NCI-H187 treated with DMSO at 0.1 percent for 48 hours (cell line): Measurements from ENCODE around the gene CCDC142.

Experiments used
- DNase-seq: peaks from one replicate; lab custom pipeline; 2025; lab: John Stamatoyannopoulos, UW

The CCDC142 gene, protein sequence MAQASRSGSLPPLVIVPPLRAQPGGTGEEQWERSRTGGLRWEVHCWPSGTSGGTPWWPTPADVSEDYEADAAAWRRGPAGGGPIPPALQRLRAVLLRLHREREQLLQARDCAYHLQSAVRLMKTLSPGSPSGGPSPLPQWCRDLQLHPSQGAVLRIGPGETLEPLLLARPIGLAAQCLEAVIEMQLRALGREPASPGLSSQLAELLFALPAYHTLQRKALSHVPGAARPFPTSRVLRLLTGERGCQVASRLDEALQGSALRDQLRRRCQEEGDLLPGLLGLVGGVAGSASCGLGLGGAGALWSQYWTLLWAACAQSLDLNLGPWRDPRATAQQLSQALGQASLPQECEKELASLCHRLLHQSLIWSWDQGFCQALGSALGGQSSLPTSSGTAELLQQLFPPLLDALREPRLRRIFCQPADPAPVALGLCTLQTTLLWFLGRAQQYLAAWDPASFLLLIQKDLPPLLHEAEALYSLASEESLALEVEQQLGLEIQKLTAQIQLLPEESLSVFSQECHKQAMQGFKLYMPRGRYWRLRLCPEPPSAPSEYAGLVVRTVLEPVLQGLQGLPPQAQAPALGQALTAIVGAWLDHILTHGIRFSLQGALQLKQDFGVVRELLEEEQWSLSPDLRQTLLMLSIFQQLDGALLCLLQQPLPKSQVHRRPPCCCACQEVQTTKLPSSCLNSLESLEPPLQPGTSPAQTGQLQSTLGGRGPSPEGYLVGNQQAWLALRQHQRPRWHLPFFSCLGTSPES

DNA sequence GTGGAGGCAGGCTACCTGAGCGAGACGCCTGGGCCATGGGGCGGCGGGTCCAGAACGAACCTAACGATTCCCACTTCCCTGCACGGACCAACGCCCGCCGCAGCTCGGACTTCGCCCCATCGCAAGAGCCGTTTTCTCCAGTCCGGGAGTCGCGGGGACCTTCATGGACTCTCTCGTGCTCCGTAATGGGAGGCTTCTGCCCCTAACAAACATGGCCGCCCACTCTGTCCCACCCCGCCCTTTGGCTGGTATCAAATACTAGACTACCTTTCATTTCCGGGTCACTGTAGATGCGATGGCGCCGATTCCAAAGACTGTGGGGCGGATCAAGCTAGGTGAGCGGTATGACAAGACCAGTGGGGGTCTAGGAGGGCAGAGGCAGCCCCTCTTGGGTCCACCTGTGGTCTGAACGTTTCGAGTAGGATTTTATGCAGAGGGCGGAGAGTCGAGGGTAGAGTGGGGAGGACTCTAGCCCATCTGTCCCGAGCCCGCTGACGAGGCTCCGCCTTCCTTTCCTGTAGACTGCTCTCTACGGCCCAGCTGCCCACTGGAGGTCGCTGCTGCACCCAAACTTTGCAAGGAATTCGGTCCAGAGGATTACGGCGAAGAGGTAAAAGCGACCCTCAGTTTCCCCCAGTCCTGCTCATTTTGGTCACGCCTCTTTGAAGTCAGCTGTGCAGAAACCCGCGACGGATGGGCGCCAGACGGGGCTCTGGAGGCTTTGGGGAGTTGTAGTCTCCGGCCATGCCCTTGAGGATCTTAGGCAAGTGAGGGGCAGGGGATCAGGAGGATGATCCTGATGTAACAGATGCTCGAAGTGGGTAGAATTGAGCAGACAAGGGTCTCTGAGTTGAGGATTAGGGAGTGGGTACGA is at the start of gene CCDC142, which contains the start of gene TTC31:
TSS of gene CCDC142 (minus strand) at position 198 of the 874 bp plus-strand sequence. CDS start at position 37, 161 bp downstream.
TSS of gene TTC31 (plus strand) at position 281 of the 874 bp plus-strand sequence. CDS start at position 296, 15 bp downstream.
- peak; percentile 56 for DNase-seq

DNA sequence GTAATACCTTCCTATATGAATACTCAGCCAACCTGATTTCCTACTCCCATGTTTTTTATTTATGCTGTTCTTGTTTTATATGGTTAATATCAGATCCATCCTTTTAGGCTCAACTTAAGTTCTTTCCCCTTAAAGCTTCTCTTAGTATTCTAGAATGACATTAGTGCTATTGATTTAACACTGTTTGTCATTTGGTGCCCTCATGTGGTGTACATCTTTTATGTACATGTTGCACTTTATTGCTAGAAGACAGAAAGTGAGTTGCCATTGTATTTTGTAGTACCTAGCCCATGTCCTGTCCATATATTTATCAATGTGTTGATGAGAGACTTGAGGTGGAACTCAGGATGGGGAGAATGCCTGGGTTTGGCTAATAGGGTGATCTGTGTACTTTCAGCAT is 49.4 kb upstream of the CCDC142 start:
- no peak for DNase-seq

DNA sequence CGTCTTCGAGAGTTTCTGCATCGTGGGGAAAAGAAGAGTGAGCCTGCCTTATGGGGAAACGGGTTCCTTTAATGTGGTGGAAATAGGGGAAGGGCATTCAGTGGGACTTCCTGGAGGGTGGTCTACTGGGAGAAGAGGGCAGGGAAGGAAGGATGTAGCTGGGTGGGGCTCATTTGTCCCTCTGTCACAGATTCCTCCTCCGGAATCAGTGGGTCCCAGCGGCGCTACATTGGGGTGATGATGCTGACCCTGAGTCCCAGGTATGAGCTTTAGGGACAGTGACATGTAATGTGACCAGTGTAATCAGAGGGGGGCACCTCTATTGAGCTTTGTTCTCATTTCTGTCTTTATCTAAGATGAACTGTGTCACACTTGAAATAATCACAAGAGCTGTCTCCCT is 48.9 kb upstream of the CCDC142 start:
- no peak for DNase-seq

DNA sequence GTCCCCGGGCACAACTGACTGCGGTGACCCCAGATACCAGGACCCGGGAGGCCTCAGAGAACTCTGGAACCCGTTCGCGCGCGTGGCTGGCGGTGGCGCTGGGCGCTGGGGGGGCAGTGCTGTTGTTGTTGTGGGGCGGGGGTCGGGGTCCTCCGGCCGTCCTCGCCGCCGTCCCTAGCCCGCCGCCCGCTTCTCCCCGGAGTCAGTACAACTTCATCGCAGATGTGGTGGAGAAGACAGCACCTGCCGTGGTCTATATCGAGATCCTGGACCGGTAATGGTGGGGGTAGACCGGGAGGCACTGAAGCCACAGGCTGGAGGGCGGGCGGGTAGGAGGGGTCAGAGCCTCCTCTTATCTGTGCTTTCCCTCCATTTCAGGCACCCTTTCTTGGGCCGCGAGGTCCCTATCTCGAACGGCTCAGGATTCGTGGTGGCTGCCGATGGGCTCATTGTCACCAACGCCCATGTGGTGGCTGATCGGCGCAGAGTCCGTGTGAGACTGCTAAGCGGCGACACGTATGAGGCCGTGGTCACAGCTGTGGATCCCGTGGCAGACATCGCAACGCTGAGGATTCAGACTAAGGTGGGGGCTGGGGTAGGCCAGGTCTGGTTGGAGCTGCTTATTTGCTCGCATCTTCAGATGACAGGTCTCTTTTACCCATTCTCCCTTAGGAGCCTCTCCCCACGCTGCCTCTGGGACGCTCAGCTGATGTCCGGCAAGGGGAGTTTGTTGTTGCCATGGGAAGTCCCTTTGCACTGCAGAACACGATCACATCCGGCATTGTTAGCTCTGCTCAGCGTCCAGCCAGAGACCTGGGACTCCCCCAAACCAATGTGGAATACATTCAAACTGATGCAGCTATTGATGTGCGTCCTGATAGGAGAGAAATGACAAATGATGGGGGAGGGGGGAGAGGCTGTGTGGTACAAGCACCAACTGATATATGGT is 47.7 kb upstream of the CCDC142 start:
- no peak for DNase-seq

DNA sequence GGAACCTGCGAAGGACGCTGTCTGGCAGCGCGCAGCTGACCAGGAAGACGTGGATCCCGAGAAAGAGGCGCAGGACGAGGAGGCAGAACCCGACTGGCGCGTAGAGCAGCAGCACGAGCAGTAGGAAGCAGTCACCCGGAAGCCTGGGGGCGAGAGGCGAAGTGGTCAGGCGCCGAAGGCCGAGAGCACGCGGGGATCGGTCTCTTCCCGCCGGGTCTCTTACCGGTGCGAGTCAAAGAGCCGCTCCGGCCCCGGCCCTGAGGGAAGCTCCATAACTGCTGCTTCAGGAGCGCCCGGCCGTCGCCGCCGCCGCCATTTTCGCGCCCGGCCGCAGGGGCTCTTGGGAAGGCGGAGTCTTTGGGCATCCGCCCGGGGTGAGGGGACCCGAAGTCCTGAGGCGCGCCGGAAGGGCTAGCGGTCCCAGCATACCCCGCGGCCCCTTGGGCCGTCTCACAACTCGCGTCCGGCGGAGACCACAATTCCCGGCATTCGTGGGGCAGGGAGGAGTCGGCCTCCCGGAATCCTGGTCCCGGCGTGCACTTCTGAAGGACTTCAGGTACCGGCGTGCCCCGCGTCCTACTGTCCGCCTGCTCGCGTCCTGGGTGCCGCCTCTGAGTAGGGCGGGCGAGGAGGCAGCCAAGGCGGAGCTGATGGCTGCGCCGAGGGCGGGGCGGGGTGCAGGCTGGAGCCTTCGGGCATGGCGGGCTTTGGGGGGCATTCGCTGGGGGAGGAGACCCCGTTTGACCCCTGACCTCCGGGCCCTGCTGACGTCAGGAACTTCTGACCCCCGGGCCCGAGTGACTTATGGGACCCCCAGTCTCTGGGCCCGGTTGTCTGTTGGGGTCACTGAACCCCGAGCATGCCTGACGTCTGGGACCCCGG is 46.8 kb upstream of the CCDC142 start, which contains the start of the genes AUP1 and HTRA2:
TSS of gene AUP1 (minus strand) at position 350 of the 882 bp plus-strand sequence. CDS start at position 273, 77 bp downstream.
TSS of gene HTRA2 (plus strand) at position 577 of the 882 bp plus-strand sequence. CDS start at position 651, 74 bp downstream.
- DNase-seq, result peak; percentile 55

DNA sequence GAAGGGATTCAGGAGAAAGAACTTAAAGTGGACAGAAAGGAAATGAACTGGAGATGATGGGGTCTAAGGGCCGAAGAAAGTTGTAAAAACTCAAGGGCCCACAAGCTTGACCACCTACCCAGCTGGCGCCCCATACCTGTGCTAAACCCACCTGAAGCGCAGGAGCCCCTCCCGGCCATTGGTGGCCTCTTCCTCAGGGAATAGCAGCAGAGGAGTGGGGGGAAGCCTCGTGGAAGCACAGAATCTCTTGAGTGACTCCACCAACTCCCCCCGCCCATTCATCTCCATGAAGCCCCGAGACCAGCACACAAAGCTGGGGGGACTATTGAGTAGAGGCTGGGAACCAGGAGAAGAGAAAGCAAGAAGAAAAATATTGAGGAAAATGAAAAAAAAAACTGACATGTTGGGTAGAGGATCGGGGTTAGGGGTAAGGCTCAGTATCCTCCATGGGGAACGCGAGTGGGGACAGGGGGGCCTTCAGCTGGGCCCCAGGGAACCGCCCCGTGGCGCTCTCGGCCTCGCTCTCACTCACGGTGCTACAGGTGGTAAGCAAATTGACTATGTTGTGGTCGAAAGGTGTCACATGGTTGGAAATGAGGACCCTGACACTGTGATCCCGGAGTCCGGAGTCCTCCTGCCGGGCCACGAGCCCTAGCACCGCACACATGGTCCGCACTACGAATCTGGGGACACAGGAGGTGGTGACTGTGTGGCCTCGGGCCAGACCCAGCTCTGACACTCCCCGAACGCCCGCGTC is 46.0 kb upstream of the CCDC142 start:
- DNase-seq, result no peak

DNA sequence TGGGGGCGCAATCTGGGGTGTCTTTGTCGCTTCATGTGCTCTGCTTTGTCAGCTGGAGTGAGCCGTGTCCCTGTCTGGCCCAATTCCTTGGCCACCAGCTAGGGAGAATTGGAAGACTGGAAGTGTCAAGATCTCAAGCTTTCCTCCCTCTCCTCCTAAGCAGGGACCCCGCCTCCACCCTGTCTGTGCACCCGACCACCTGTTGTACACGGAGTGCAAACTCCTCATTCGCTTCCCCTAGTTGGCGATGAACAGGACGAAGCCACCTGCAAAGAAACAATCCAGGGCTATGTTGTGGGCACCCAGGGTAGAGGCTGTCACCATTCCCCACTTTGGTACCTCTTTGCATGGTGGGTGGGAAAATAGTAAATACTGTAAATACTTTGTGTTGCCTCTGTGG is 44.9 kb upstream of the CCDC142 start:
- no peak for DNase-seq

DNA sequence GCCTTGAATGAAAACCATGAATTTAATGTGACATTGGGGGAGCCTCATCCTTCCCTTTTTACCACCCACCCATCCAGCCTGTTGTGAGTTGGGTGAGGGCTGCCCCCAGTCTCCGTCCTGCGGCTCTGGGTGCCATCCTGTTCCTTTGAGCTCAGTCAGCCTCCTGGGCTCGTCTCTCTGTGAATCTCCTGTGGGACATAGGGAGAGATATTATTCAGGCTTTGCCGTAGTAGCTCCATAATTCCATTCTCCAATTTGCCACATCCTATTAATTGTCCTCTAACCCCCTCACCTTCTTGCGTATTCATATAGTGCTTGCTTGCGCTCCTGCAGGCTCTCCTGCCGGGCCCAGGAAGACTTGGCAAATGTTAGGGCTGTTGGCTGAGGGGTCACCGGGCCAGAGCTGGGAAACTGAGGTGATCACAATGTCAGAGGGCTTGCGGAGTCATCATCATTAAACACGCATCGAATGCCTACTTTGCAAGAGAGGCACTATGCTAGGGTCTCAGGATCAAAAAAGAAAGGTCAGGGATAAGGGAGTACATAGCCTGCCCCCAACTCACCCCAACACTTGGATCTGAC is 43.9 kb upstream of the CCDC142 start:
- no peak for DNase-seq

DNA sequence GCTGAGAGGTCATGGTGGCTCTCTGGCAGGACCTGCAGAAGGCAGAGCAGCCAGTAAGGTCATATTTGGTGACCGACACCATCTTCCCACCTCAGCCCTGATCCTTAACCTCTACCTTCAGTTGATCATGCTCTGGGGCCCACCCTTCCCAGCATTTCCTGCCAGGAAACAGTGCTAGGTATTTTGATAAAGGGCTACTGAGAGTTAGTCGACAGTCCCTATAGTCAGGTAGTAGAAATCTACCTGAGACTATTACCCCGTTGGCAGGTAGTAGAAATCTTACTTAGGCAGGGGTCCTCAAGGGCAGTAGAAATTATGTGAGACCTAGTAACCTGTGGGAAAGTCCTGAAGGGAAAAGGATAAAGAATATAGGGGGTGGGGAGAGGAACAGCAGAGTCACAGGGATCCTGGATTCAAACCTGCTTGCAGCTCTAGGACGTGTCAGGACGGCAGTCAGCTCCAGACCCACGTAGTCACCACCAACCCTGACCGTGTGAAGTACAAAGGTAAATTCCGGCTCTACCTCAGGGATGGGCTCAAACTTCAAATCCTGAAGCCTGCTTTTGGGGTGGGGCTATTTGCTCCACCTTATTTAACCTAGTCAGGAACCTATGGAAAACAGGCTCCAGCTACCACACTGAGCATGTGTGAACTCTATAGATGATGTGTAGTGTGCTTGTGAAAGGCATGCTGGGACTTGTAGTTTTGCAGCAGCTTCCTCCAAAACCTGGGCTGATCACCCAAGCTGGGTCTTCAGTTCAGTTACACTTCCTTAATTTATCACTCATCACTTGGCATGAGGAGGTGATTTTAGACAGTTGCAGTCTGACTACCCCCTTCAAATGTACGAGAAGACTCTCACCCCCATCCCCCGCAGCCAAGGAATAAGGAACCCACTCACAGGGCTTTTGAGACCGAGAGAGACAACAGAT is 43.2 kb upstream of the CCDC142 start, which contains the start of gene DQX1:
TSS of gene DQX1 (minus strand) at position 515 of the 932 bp plus-strand sequence. CDS start at position 13, 502 bp downstream.
- no peak for DNase-seq

DNA sequence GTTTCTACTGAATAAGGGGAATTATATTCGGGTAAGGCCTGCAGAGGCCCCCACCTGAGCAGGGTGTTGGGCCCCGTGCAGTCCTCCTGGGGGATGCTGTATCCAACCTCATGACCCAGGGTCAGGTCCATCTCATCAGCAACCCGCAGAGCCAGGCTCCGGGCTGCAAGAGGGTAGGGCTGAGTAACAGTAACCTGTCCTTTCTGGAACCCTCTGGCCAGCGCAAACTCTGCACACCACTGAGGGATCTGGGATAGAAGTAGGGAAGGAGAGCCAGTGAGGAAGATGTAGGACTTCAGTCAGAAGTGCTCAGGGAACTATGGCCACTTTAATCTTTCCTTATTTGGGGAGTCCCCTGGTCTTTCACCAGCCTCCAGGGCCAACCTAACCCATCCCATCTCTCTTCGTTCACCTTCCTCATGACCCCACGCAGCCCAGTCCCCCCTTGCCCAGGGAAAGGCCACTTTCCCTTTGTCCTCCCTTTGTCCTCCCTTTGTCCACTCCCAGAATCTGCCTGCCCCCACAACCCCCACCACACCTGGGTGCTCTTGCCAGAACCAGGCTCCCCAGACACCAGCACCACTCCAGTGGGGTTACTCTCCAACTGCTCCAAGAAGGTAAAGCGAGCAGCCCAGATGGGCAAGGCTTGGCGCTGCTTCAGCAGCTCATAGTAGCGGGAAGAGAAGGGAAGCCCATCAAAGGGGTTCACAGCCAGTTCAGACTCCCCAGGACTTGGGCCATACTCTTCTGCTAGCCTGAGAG is 42.3 kb upstream of the CCDC142 start:
- no peak for DNase-seq

DNA sequence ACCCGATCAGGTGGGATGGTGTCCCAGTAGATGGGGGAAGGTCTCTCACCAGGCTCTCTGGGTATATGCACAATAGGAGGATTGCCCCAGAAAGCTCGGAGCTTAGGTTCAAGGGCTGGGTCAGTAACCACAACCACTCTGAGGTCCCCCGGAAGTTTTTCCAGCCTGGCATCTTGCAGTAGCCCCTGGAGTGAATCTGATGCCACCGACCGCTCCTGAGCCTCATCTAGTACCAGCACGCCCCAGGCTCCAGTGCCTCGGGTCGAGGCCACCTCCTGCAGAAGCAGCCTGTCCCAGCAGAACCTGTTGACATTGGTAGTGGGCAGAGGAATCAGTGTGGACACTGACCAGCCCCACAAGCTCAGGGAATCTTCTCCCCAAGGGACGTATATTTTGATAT is 41.2 kb upstream of the CCDC142 start:
- DNase-seq, result no peak

DNA sequence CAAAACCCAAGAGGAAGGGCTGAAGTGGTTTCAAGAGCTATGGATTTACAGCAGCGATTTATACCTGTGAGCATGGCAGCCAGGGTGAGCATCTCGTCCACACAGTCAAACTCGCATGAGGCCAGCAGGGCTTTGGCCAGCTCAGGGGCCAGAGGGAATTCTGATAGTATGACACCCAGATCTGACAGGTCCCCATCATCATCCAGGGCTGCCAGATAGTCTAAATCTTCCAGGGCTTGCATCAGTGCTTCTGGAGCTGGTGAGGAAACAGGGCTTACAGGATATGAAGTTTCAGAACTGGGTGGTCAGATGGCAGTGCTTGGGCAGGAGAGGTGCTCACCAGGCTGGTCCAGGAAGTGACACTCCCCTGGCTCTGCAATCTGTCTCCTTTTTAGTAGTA is 39.7 kb upstream of the CCDC142 start:
- DNase-seq, result no peak

DNA sequence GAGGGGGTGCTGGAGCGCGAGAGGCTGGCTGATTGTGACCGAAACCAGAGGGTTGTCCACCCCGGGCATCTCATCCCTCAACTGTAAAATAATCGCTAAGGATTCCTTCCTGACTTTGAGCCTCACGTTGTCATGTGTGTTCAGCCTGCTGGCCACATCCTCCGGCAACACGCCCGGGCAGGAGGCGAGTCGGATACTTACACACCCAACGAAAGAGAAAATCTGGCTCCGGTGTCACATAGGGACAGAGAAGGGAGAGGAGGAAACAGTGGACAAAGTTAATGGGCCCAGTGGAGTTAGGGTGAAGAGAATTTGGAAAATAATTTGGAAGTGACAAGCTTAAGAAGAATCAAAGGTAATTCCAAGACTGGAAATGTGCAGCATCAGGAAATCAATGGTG is 33.9 kb upstream of the CCDC142 start:
- no peak for DNase-seq

DNA sequence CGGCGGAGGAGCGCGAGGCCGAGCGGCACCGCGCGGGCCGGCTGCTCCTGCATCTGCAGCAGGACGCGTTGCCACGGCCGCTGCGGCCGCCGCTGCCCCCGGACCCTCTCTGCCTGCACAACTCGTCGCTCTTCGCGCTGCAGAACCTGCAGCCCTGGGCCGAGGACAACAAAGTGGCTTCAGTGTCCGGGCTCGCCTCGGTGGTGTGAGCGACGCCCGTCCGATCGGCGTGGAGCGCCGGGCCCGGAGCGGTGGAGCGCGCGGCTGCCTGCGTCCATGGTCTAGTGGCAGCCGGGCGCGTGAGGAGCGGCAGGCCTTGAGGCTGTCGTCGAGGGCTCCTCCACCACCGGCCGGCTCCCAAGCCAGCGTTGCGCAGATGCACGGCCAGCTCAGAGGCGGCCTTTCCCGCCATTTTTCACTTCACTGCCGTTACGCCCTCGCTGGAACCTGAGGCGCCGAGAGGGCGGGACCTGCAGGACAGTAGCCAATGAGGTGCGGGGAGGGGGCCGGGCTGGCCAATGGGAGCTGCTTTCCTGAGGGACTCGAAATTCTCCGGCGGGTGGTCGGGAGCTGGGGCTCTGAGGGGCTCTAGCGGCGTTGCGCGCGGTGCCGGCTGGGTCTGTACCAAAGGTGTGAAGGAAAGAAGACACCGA is 33.3 kb upstream of the CCDC142 start:
- DNase-seq, result no peak

DNA sequence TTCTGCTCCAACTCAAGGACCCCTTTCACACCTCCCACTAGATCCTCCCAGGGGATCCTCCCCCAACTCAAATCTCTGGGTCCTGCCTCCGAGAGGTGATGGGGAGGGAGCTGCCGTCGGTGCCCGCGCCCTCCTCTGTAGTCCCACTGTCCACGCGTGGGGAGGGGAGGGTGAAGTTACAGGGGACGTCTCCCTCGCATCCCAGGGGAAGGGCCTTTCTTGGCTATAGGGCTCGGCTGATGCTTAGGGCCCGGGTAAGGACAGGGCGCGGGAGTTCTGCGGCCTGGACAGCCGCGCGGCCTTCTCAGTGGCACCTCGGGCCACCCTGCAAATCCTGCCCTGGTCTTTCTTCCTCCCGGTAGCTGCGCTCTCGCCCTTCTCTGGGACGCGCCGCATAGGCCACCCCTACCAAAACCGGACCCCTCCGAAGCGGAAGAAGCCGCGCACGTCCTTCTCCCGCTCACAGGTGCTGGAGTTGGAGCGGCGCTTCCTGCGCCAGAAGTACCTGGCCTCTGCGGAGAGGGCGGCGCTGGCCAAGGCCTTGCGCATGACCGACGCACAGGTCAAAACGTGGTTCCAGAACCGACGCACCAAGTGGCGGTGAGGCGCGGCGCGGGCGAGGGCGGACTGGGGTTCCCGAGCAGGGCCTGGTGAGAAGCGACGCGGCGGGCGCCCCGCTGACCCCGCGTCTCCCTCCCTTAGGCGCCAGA is 32.6 kb upstream of the CCDC142 start:
- DNase-seq, result no peak
